ENCODE measurements around the gene VPS37B. TPM values are rescaled to one million over a fixed set of nuclear protein-coding genes. Genes with fewer than 3 reads are reported as not detected.
"Not testable (repeated sequence)": the region's sequence is repeated elsewhere in the genome, so short reads cannot be mapped to it uniquely, and the experiment has no call there.

The VPS37B gene
- polyA plus RNA-seq, 1 of the 3 experiments (the other 2 are of a cell fraction), result 41.1 TPM

- no peak for TF ChIP-seq EZH2phosphoT487 (IDR thresholded peaks at IDR 0.05; ENCODE audit: borderline replicate concordance, low read depth)
- TF ChIP-seq TAF1 (IDR thresholded peaks at IDR 0.05; ENCODE audit: borderline replicate concordance, low read depth, low read length), result no peak
- no peak for TF ChIP-seq IRF3 (IDR thresholded peaks at IDR 0.05; ENCODE audit: low read depth, low read length)
- no peak for TF ChIP-seq RXRA (IDR thresholded peaks at IDR 0.05; ENCODE audit: borderline replicate concordance, low read depth)
- TF ChIP-seq MXI1 (IDR thresholded peaks at IDR 0.05; ENCODE audit: low read depth, low read length), result no peak
- no peak for TF ChIP-seq RFX5 (IDR thresholded peaks at IDR 0.05; ENCODE audit: low read length)
- TF ChIP-seq REST (IDR thresholded peaks at IDR 0.05; ENCODE audit: low read depth, low read length), result no peak
- TF ChIP-seq SIN3A (IDR thresholded peaks at IDR 0.05; ENCODE audit: borderline replicate concordance, low read depth, low read length), result no peak
These were observed 2.4 kb downstream of the VPS37B start (continued) for GRCh38 chr12:122893208-122894153.

GRCh38 chr12:122892724-122893123, 3.2 kb downstream of the VPS37B start:
- H3K4me3 ChIP-seq (ENCODE audit: low read depth in 2 of 2, low read length in 1 of 2); H2AFZ ChIP-seq (ENCODE audit: low read depth); H3K9me2 ChIP-seq; H3K27ac ChIP-seq (ENCODE audit: low read depth in 2 of 2, low read length in 1 of 2); H3K9ac ChIP-seq; POLR2A ChIA-PET; DNase-seq; H3K4me2 ChIP-seq; H3K27me3 ChIP-seq (ENCODE audit: insufficient read depth); H3K36me3 ChIP-seq (replicated peaks in 1 of 2; ENCODE audit: control insufficient read depth in 1 of 2, insufficient read depth in 2 of 2, low read length in 1 of 2); H3K9me3 ChIP-seq: not testable (repeated sequence)
- Histone ChIP-seq H4K20me1 (ENCODE audit: insufficient read depth) (peaks cover 55% of the 10 kb centered on the region), H3K79me2 (ENCODE audit: insufficient read depth) (peaks cover 79% of the 10 kb centered on the region), H3K4me1 (ENCODE audit: control insufficient read depth in 1 of 2, insufficient read depth in 2 of 2, low read depth in 1 of 2, low read length in 1 of 2) (peaks cover 20 to 21% of the 10 kb centered on the region in 2 experiments; a peak in 3 of 4 replicates), H3F3A (replicated peaks; ENCODE audit: insufficient read depth) (peaks cover 16% of the 10 kb centered on the region)
- 96% methylated on average over 9 of the region's 9 CpGs for WGBS (ENCODE audit: low lambda C conversion rate)
- CTCF ChIA-PET, result interaction anchor here (2.4 kb wide), 1 partner anchor 33 kb away, joined by 10 read pairs; no protein-coding TSS in a partner anchor

All from SK-N-SH (cell line).